A673 (cell line): ENCODE measurements around the gene ASB5.

Experiments
- EZH2 ChIP-seq: fragments of 200-600 bp; sonication (generic); IDR thresholded peaks from 2 replicates; pipeline ENCODE4 v1.6.1; 2017; ENCODE audit warnings: borderline replicate concordance, low read depth, mild to moderate bottlenecking, mixed read lengths, antibody characterized with exemption, low read length; ENCODE audit not compliant: poor library complexity, severe bottlenecking
- TF ChIP-seq, protein P1 (sequence below): fragments of 300-800, 200-600 bp; sonication (generic); conservative IDR thresholded peaks from 2 replicates; pipeline ENCODE4 v1.5.1; 2017; ENCODE audit warnings: low read depth, mild to moderate bottlenecking, antibody characterized with exemption, low read length, moderate library complexity, mixed read lengths

- TF ChIP-seq, protein P1, sequence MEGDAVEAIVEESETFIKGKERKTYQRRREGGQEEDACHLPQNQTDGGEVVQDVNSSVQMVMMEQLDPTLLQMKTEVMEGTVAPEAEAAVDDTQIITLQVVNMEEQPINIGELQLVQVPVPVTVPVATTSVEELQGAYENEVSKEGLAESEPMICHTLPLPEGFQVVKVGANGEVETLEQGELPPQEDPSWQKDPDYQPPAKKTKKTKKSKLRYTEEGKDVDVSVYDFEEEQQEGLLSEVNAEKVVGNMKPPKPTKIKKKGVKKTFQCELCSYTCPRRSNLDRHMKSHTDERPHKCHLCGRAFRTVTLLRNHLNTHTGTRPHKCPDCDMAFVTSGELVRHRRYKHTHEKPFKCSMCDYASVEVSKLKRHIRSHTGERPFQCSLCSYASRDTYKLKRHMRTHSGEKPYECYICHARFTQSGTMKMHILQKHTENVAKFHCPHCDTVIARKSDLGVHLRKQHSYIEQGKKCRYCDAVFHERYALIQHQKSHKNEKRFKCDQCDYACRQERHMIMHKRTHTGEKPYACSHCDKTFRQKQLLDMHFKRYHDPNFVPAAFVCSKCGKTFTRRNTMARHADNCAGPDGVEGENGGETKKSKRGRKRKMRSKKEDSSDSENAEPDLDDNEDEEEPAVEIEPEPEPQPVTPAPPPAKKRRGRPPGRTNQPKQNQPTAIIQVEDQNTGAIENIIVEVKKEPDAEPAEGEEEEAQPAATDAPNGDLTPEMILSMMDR = no peak
- no peak for TF ChIP-seq EZH2
These were observed 33.6 kb upstream of the ASB5 start for GRCh38 chr4:176302283-176303275.
